HCT116 (cell line): ENCODE measurements around the gene TRIP10. TPM values are rescaled to one million over a fixed set of nuclear protein-coding genes. Genes with fewer than 3 reads are reported as not detected.

Experiments
- ATAC-seq: fragments of 200-7000 bp; cut with Tn5 transposase; 2 replicates; pipeline ENCODE4 v1.9.1; 2020; ENCODE audit warnings: mild to moderate bottlenecking, moderate library complexity
- BruUV-seq: library from RNA; stranded (reverse); fragments of 400-500 nt; replicated peaks from 2 replicates; lab custom pipeline; 2021; lab: Mats Ljungman, UMichigan
- CTCF ChIA-PET: fragments of 300-600 bp; sonication (Branson Sonifier 250); formaldehyde crosslinking; loops from one replicate; lab custom pipeline; 2021; ENCODE audit warnings: antibody characterized with exemption; lab: Charles Lee
- POLR2A ChIA-PET: fragments of 300-600, 350-600 bp; sonication (Branson Sonifier 250); formaldehyde crosslinking; loops from one replicate; lab custom pipeline; 2021; ENCODE audit warnings: antibody characterized with exemption; lab: Charles Lee
- RAD21 ChIA-PET, 2 experiments: fragments of 300-600 bp; sonication (Branson Sonifier 250); formaldehyde crosslinking; loops; one replicate each; lab custom pipeline; 2023; ENCODE audit warnings: low total read pairs in 2 of 2; ENCODE audit not compliant: uncharacterized antibody in 2 of 2, unreplicated experiment in 2 of 2, low non-redundant PET in 1 of 2; lab: Charles Lee
- DNase-seq: peaks from one replicate; pipeline ENCODE4 v3.0.0-alpha.2; 2010; ENCODE audit warnings: low read depth, low spot score
- H2AFZ ChIP-seq: fragments of 200-600 bp; shearing (Covaris generic), sonication (generic); 2 replicates; pipeline ENCODE4 v1.6.1; 2017; ENCODE audit warnings: low read depth, mixed run types, mixed read lengths, antibody characterized with exemption, low read length; ENCODE audit not compliant: poor library complexity, severe bottlenecking
- H3K27ac ChIP-seq: 2 replicates; pipeline ENCODE4 v1.5.1; 2012; ENCODE audit warnings: low read depth, low read length
- H3K27me3 ChIP-seq: fragments of 200-600 bp; sonication (generic); 2 replicates; pipeline ENCODE4 v1.6.1; 2016; ENCODE audit warnings: mixed run types, low read length, mixed read lengths; ENCODE audit not compliant: insufficient read depth
- H3K36me3 ChIP-seq, 2 experiments: fragments of 200-500 bp in 1 of 2; fragments of 200-600 bp in 1 of 2; sonication (Bioruptor generic) in 1 of 2; sonication (generic) in 1 of 2; 2 replicates each; pipeline versions ENCODE4 v1.5.1 to v1.6.1; 2014 to 2016; ENCODE audit warnings: low read length in 2 of 2, inconsistent platforms in 1 of 2, mixed read lengths in 1 of 2, mixed run types in 1 of 2; ENCODE audit not compliant: insufficient read depth in 2 of 2, control insufficient read depth in 1 of 2
- H3K4me1 ChIP-seq, 2 experiments: fragments of 200-600 bp in 1 of 2; sonication (generic) in 1 of 2; 2 replicates each; pipeline versions ENCODE4 v1.5.1 to v1.6.1; 2012 to 2017; ENCODE audit warnings: low read length in 2 of 2, inconsistent platforms in 1 of 2, mild to moderate bottlenecking in 1 of 2, mixed read lengths in 1 of 2, mixed run types in 1 of 2, moderate library complexity in 1 of 2; ENCODE audit not compliant: insufficient read depth in 2 of 2, control insufficient read depth in 1 of 2
- H3K4me2 ChIP-seq: fragments of 200-600 bp; sonication (generic); 2 replicates; pipeline ENCODE4 v1.6.1; 2017; ENCODE audit warnings: mixed run types, low read length, mixed read lengths
- H3K4me3 ChIP-seq, 2 experiments: fragments of 200-600 bp in 1 of 2; sonication (generic) in 1 of 2; replicated peaks in 1 of 2; 2 replicates each; pipeline ENCODE4 v1.5.1; 2011 to 2016; ENCODE audit warnings: low read length in 2 of 2, control low read depth in 1 of 2, low read depth in 1 of 2, mild to moderate bottlenecking in 1 of 2, mixed read lengths in 1 of 2, mixed run types in 1 of 2
- H3K79me2 ChIP-seq: fragments of 200-600 bp; sonication (generic); 2 replicates; pipeline ENCODE4 v1.6.1; 2017; ENCODE audit warnings: mild to moderate bottlenecking, mixed run types, low read length, moderate library complexity, mixed read lengths; ENCODE audit not compliant: insufficient read depth
- H3K9ac ChIP-seq: fragments of 200-600 bp; sonication (generic); 2 replicates; pipeline ENCODE4 v1.6.1; 2016; ENCODE audit warnings: low read length, mixed read lengths
- H3K9me2 ChIP-seq: fragments of 200-600 bp; sonication (generic), shearing (Covaris generic); 2 replicates; pipeline ENCODE4 v1.6.1; 2017; ENCODE audit warnings: mixed run types, mild to moderate bottlenecking, moderate library complexity; ENCODE audit not compliant: insufficient read depth
- H3K9me3 ChIP-seq, 2 experiments: fragments of 200-500 bp in 1 of 2; fragments of 200-600 bp in 1 of 2; sonication (Bioruptor generic) in 1 of 2; sonication (generic) in 1 of 2; 2 replicates each; pipeline ENCODE4 v1.6.1; 2014 to 2017; ENCODE audit warnings: low read length in 2 of 2, mixed read lengths in 2 of 2, inconsistent platforms in 1 of 2, low read depth in 1 of 2, mild to moderate bottlenecking in 1 of 2, mixed run types in 1 of 2, moderate library complexity in 1 of 2; ENCODE audit not compliant: control insufficient read depth in 1 of 2, insufficient read depth in 1 of 2
- H4K20me1 ChIP-seq: fragments of 200-600 bp; sonication (generic), shearing (Covaris generic); 2 replicates; pipeline ENCODE4 v1.6.1; 2017; ENCODE audit warnings: mixed run types, mild to moderate bottlenecking, moderate library complexity; ENCODE audit not compliant: insufficient read depth
- CBX3 ChIP-seq: IDR thresholded peaks from 2 replicates; pipeline ENCODE4 v1.6.1; 2012; ENCODE audit warnings: low read depth
- CEBPB ChIP-seq: IDR thresholded peaks from 2 replicates; pipeline ENCODE4 v1.6.1; 2012; ENCODE audit warnings: low read depth
- EZH2 ChIP-seq: fragments of 200-600 bp; sonication (generic); IDR thresholded peaks from 2 replicates; pipeline ENCODE4 v1.6.1; 2017; ENCODE audit warnings: antibody characterized with exemption, mixed run types
- EZH2phosphoT487 ChIP-seq: fragments of 200-600 bp; IDR thresholded peaks from 2 replicates; pipeline ENCODE4 v1.6.1; 2018; ENCODE audit warnings: antibody characterized with exemption, borderline replicate concordance
- POLR2A ChIP-seq: IDR thresholded peaks from 2 replicates; pipeline ENCODE4 v1.7.0; 2011; ENCODE audit warnings: borderline replicate concordance; ENCODE audit not compliant: insufficient read depth, insufficient read length; ENCODE audit errors: extremely low read depth
- REST ChIP-seq: IDR thresholded peaks from 2 replicates; pipeline ENCODE4 v1.6.1; 2012; ENCODE audit warnings: low read depth
- SIN3A ChIP-seq: IDR thresholded peaks from 2 replicates; pipeline ENCODE4 v1.6.1; 2012; ENCODE audit warnings: low read depth
- SRF ChIP-seq: IDR thresholded peaks from 2 replicates; pipeline ENCODE4 v1.6.1; 2012; ENCODE audit warnings: low read depth
- TCF7L2 ChIP-seq: IDR thresholded peaks from 2 replicates; pipeline ENCODE4 v1.7.0; 2011; ENCODE audit warnings: borderline replicate concordance, inconsistent platforms; ENCODE audit not compliant: insufficient read depth, insufficient read length; ENCODE audit errors: extremely low read depth
- YY1 ChIP-seq: IDR thresholded peaks from 2 replicates; pipeline ENCODE4 v1.6.1; 2011; ENCODE audit warnings: low read length, low read depth, moderate library complexity, mild to moderate bottlenecking; ENCODE audit not compliant: insufficient replicate concordance; ENCODE audit errors: extremely low read depth
- ZFX ChIP-seq: fragments of 450-650 bp; IDR thresholded peaks from 2 replicates; pipeline ENCODE4 v1.6.1; 2017
- ZNF274 ChIP-seq: fragments of 200-500 bp; sonication (Bioruptor generic); IDR thresholded peaks from 2 replicates; pipeline ENCODE4 v1.6.1; 2014; ENCODE audit warnings: mild to moderate bottlenecking, low read depth, low read length, inconsistent platforms
- intact Hi-C: fragments of 100-400 bp; cut with micrococcal nuclease; formaldehyde crosslinking; loops from 2 replicates; pipeline ENCODE4 v1.10.0; 2022
- total RNA-seq: library from RNA; stranded (reverse); gene quantifications from one replicate; pipeline ENCODE4 v1.2.1, GENCODE V29; 2021; ENCODE audit not compliant: unreplicated experiment

The TRIP10 gene
- total RNA-seq, 1 experiment from 2014 or later = 111 TPM

- intact Hi-C loops = no loop called here
- H3K9me3 ChIP-seq = no peaks in the 10 kb centered on the region
- H2AFZ ChIP-seq = no peak overlapping the region
- ATAC-seq (no peak), DNase-seq (no peak)
- ChIA-PET POLR2A (no interaction called here), RAD21 (no interaction called here), CTCF (no interaction called here)
- H3K9ac ChIP-seq = no peak overlapping the region
- no peak overlapping the region for H3K4me2 ChIP-seq
- H3K4me3 ChIP-seq = no peak overlapping the region
- peaks cover 14% of the 10 kb centered on the region for H3K79me2 ChIP-seq
- H3K27me3 ChIP-seq = no peaks in the 10 kb centered on the region
- no peak overlapping the region; the same call in 1 of the 2 replicates for H3K27ac ChIP-seq
- H4K20me1 ChIP-seq = no peaks in the 10 kb centered on the region
- H3K9me2 ChIP-seq = no peaks in the 10 kb centered on the region
- BruUV-seq = no TSS peak
- H3K36me3 ChIP-seq = no peaks in the 10 kb centered on the region; a peak in 2 of 4 replicates
- no peak for TF ChIP-seq POLR2A
- TF ChIP-seq SRF = no peak
- no peak for TF ChIP-seq EZH2
- TF ChIP-seq EZH2phosphoT487 = no peak
- TF ChIP-seq ZFX = no peak
- TF ChIP-seq TCF7L2 = no peak
- no peak for TF ChIP-seq SIN3A
- no peak for TF ChIP-seq REST
- TF ChIP-seq CBX3 = no peak
- TF ChIP-seq CEBPB = no peak
- TF ChIP-seq YY1 = no peak
- no peak for TF ChIP-seq ZNF274
- peaks cover 12 to 25% of the 10 kb centered on the region in 2 experiments for H3K4me1 ChIP-seq
Observed at GRCh38 chr19:6731822-6732221, 7.7 kb upstream of the TRIP10 start.
